NT2/D1 (cell line): ENCODE results near the gene GPR37.

ENCODE experiments used
- DNase-seq: peaks from one replicate; pipeline ENCODE4 v3.0.0-alpha.2; 2011; ENCODE audit warnings: low read depth, low spot score
- H3K27me3 ChIP-seq: 2 replicates; pipeline ENCODE4 v1.6.0; 2011; ENCODE audit warnings: mild to moderate bottlenecking; ENCODE audit not compliant: insufficient read length, insufficient read depth
- H3K36me3 ChIP-seq: 2 replicates; pipeline ENCODE4 v1.6.1; 2011; ENCODE audit warnings: mild to moderate bottlenecking, low read length, mixed read lengths; ENCODE audit not compliant: insufficient read depth, insufficient read length
- H3K4me1 ChIP-seq: 2 replicates; pipeline ENCODE4 v1.5.1; 2011; ENCODE audit not compliant: insufficient read depth, insufficient read length
- H3K4me3 ChIP-seq: 2 replicates; pipeline ENCODE4 v1.5.1; 2011; ENCODE audit warnings: low read depth; ENCODE audit not compliant: insufficient read length
- H3K9ac ChIP-seq: 2 replicates; pipeline ENCODE4 v1.6.0; 2011; ENCODE audit warnings: low read depth; ENCODE audit not compliant: insufficient read length
- H3K9me3 ChIP-seq: 2 replicates; pipeline ENCODE4 v1.5.1; 2011; ENCODE audit warnings: mild to moderate bottlenecking, low read length; ENCODE audit not compliant: insufficient read depth
- SUZ12 ChIP-seq: IDR thresholded peaks from 2 replicates; pipeline ENCODE4 v1.6.1; 2011; ENCODE audit not compliant: insufficient read length, insufficient read depth; ENCODE audit errors: extremely low read depth
- YY1 ChIP-seq: IDR thresholded peaks from 2 replicates; pipeline ENCODE4 v1.6.1; 2011; ENCODE audit not compliant: insufficient read length, insufficient read depth
- ZNF274 ChIP-seq: IDR thresholded peaks from 2 replicates; pipeline ENCODE4 v1.6.1; 2011; ENCODE audit warnings: mild to moderate bottlenecking, low read depth, low read length

GPR37 gene

GRCh38 chr7:124702385-124702784 lies 63.2 kb downstream of the GPR37 start:
- DNase-seq: no peak
- no peaks in the 10 kb centered on the region for H3K27me3 ChIP-seq
- H3K4me1 ChIP-seq: no peaks in the 10 kb centered on the region
- TF ChIP-seq ZNF274 (no peak), SUZ12 (no peak), YY1 (no peak)
- no peak overlapping the region for H3K9ac ChIP-seq
- no peaks in the 10 kb centered on the region for H3K36me3 ChIP-seq
- H3K4me3 ChIP-seq: no peak overlapping the region
- H3K9me3 ChIP-seq: no peaks in the 10 kb centered on the region

GRCh38 chr7:124701955-124702354 lies 63.6 kb downstream of the GPR37 start:
- H3K9me3 ChIP-seq: no peaks in the 10 kb centered on the region
- H3K4me3 ChIP-seq: no peak overlapping the region
- no peaks in the 10 kb centered on the region for H3K36me3 ChIP-seq
- H3K4me1 ChIP-seq: no peaks in the 10 kb centered on the region
- no peak for TF ChIP-seq YY1
- TF ChIP-seq SUZ12: no peak
- no peak for TF ChIP-seq ZNF274
- no peaks in the 10 kb centered on the region for H3K27me3 ChIP-seq
- no peak overlapping the region for H3K9ac ChIP-seq
- DNase-seq: no peak

- H3K4me3 ChIP-seq: no peak overlapping the region
- no peaks in the 10 kb centered on the region for H3K9me3 ChIP-seq
- TF ChIP-seq ZNF274 (no peak), SUZ12 (no peak), YY1 (no peak)
- no peaks in the 10 kb centered on the region for H3K36me3 ChIP-seq
- no peaks in the 10 kb centered on the region for H3K4me1 ChIP-seq
- no peak overlapping the region for H3K9ac ChIP-seq
- H3K27me3 ChIP-seq: no peaks in the 10 kb centered on the region
- DNase-seq: no peak
These were observed 64.9 kb downstream of the GPR37 start for GRCh38 chr7:124700655-124701054.

GRCh38 chr7:124698964-124699363 lies 66.6 kb downstream of the GPR37 start:
- no peak for TF ChIP-seq ZNF274
- TF ChIP-seq YY1: no peak
- no peak for TF ChIP-seq SUZ12
- Histone ChIP-seq H3K9ac (no peak overlapping the region), H3K4me1 (no peaks in the 10 kb centered on the region), H3K9me3 (no peaks in the 10 kb centered on the region), H3K27me3 (no peaks in the 10 kb centered on the region), H3K4me3 (no peak overlapping the region), H3K36me3 (no peaks in the 10 kb centered on the region)
- no peak for DNase-seq

GRCh38 chr7:124697746-124698145 lies 67.8 kb downstream of the GPR37 start:
- Histone ChIP-seq H3K27me3 (no peaks in the 10 kb centered on the region), H3K4me1 (no peaks in the 10 kb centered on the region), H3K9ac (no peak overlapping the region), H3K36me3 (no peaks in the 10 kb centered on the region), H3K9me3 (no peaks in the 10 kb centered on the region), H3K4me3 (no peak overlapping the region)
- TF ChIP-seq SUZ12: no peak
- TF ChIP-seq YY1: no peak
- TF ChIP-seq ZNF274: no peak
- no peak for DNase-seq
